Prostate gland (tissue), 2 donors: Measurements from ENCODE around the gene ANGPTL3.

Experiments used
- CTCF ChIP-seq, 4 experiments: fragments of 200-600 bp in 2 of 4; fragments of 450-650 bp in 2 of 4; sonication (generic) in 2 of 4; IDR thresholded peaks; 1 replicate in 3 of 4; 2 replicates in 1 of 4; pipeline ENCODE4 v1.5.1; 2016 to 2019; ENCODE audit warnings: antibody characterized with exemption in 4 of 4, mild to moderate bottlenecking in 2 of 4, moderate library complexity in 2 of 4
- POLR2AphosphoS5 ChIP-seq: sonication (generic); formaldehyde crosslinking; IDR thresholded peaks from one replicate; pipeline ENCODE4 v1.6.1; 2017; ENCODE audit warnings: antibody characterized with exemption

- TF ChIP-seq POLR2AphosphoS5 (no peak), CTCF (IDR thresholded peaks at IDR 0.05) (no peak)
Measured at GRCh38 chr1:62573675-62574074, 23.6 kb upstream of the ANGPTL3 start.
